Measurements from ENCODE around the gene PTPRE.

DNA sequence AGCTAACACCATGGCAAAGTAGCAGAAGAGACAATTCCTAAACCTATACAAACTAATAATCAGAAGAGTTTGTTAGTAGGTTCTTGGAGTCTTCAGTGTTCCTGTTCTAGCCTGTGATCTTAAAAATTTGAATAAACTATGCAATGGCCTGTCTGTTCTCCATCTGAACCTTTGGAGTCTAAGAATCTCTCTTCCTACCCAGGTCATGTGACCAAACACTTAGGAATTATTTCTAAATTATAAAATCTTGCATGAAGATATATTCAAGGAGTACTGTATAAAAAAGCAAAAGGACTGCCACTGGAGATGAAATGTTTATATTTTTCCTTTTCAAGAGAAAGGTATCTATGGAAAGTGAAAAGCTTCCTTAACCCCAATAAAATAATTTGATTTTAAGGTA lies 216.9 kb downstream of the PTPRE start:
- TF ChIP-seq POLR2AphosphoS5 (IDR thresholded peaks at IDR 0.05; ENCODE audit: low read depth, low read length), result no peak
- TF ChIP-seq TAF1 (IDR thresholded peaks at IDR 0.05; ENCODE audit: low read depth, low read length), result no peak
- TF ChIP-seq POLR2A (IDR thresholded peaks at IDR 0.05; ENCODE audit: low read depth, low read length), result no peak
- no peak for TF ChIP-seq SPI1 (IDR thresholded peaks at IDR 0.05; ENCODE audit: low read depth, low read length)
- no peak for TF ChIP-seq PAX5 (IDR thresholded peaks at IDR 0.05; ENCODE audit: insufficient read depth, low read length, severe bottlenecking)
